GM12864 (cell line): ENCODE results near the gene ALX4.

Source experiments
- DNase-seq: peaks from one replicate; pipeline ENCODE4 v3.0.0-alpha.2; 2011; ENCODE audit warnings: low read depth
- H3K4me3 ChIP-seq: 2 replicates; pipeline ENCODE4 v1.5.1; 2011; ENCODE audit warnings: mild to moderate bottlenecking, low read depth, low read length, control low read depth
- CTCF ChIP-seq: IDR thresholded peaks from 2 replicates; pipeline ENCODE4 v1.5.1; 2011; ENCODE audit warnings: low read depth, mild to moderate bottlenecking, moderate library complexity, low read length, control low read depth, inconsistent platforms; ENCODE audit errors: missing control alignments

Gene ALX4

GRCh38 chr11:44224867-44225501 lies 85.0 kb downstream of the ALX4 start:
- no peak overlapping the region for H3K4me3 ChIP-seq
- no peak for TF ChIP-seq CTCF

GRCh38 chr11:44223238-44223637 lies 86.7 kb downstream of the ALX4 start:
- no peak overlapping the region for H3K4me3 ChIP-seq
- no peak for TF ChIP-seq CTCF
- DNase-seq = no peak

More at GRCh38 chr11:44224867-44225501, 85.0 kb downstream of the ALX4 start:
- DNase-seq = no peak

- no peak overlapping the region for H3K4me3 ChIP-seq
- no peak for DNase-seq
- TF ChIP-seq CTCF = no peak
Measured at GRCh38 chr11:44221992-44222391, 87.9 kb downstream of the ALX4 start.

- H3K4me3 ChIP-seq = no peak overlapping the region
- TF ChIP-seq CTCF = no peak
- no peak for DNase-seq
Measured at GRCh38 chr11:44221456-44221855, 88.5 kb downstream of the ALX4 start.

GRCh38 chr11:44219830-44220796 lies 89.8 kb downstream of the ALX4 start:
- DNase-seq = no peak

GRCh38 chr11:44217432-44217831 lies 92.5 kb downstream of the ALX4 start:
- DNase-seq = no peak
- H3K4me3 ChIP-seq = no peak overlapping the region
- no peak for TF ChIP-seq CTCF

More at GRCh38 chr11:44219830-44220796, 89.8 kb downstream of the ALX4 start:
- H3K4me3 ChIP-seq = no peak overlapping the region
- TF ChIP-seq CTCF = no peak
